ENCODE results near the gene NPPA. TPM values are rescaled to one million over a fixed set of nuclear protein-coding genes. Genes with fewer than 3 reads are reported as not detected.

Gene NPPA
- total and polyA plus RNA-seq, 9 of the 15 experiments (the other 6 are each of a cell fraction or from before 2014, with no cell fraction given), result not detected

DNA sequence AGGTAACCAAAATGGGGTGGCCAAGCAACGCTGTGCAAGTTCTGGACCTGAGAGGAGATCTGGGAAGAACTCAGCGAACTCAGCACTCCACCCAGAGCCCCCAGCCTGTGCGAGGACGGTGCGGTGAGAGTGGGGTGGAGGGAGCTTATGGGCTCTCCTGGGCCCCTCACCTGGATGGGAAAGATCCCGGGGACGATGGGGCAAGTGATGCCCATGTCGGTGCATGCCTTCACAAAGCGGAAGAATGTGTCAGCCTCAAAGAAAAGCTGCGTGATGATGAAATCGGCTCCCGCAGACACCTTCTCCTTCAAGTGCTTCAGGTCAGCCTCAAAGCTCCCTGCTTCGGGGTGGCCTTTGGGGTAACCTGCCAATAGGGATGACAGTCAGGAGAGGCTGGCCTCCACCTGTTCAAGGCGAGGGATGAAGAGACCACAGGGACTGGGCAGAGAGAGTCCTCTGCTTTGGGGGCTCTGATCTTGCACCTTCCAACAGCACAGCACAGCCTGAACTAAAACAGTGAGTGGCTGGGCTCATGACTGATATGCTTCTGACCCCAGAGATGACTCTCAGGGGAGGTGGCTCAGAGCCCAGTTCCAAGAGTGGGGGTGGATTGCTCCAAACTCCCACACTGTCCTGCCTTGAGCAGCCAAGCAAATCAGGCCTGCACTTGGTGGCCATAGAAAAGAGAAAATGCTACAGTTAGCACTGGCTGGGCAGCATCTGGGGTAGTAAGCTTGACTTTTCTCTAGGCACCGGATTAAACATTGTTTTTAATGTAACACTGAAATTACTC lies 51.4 kb downstream of the NPPA start (continued):
- TF ChIP-seq ILF3 (IDR thresholded peaks at IDR 0.05; ENCODE audit: borderline replicate concordance), result no peak
- TF ChIP-seq, protein P1, sequence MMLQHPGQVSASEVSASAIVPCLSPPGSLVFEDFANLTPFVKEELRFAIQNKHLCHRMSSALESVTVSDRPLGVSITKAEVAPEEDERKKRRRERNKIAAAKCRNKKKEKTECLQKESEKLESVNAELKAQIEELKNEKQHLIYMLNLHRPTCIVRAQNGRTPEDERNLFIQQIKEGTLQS (IDR thresholded peaks at IDR 0.05), result no peak
- TF ChIP-seq, protein P1 (CRISPR knock-in tag; conservative IDR thresholded peaks at IDR 0.05), result 0 out of 2 replicates have a peak, but pooled peaks have one; percentile 27
- no peak for TF ChIP-seq PPARD (CRISPR knock-in tag; IDR thresholded peaks at IDR 0.05)
- TF ChIP-seq MXI1 (IDR thresholded peaks at IDR 0.05; ENCODE audit: low read depth, low read length), result no peak
- TF ChIP-seq RBBP5 (IDR thresholded peaks at IDR 0.05; ENCODE audit: borderline replicate concordance, insufficient read depth, low read length, poor library complexity, severe bottlenecking), result no peak
- no peak for TF ChIP-seq BHLHE40 (IDR thresholded peaks at IDR 0.05; ENCODE audit: low read length)
- TF ChIP-seq, protein P2, sequence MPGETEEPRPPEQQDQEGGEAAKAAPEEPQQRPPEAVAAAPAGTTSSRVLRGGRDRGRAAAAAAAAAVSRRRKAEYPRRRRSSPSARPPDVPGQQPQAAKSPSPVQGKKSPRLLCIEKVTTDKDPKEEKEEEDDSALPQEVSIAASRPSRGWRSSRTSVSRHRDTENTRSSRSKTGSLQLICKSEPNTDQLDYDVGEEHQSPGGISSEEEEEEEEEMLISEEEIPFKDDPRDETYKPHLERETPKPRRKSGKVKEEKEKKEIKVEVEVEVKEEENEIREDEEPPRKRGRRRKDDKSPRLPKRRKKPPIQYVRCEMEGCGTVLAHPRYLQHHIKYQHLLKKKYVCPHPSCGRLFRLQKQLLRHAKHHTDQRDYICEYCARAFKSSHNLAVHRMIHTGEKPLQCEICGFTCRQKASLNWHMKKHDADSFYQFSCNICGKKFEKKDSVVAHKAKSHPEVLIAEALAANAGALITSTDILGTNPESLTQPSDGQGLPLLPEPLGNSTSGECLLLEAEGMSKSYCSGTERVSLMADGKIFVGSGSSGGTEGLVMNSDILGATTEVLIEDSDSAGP (CRISPR knock-in tag; IDR thresholded peaks at IDR 0.05), result no peak
- TF ChIP-seq ZSCAN29 (IDR thresholded peaks at IDR 0.05), result 0 out of 2 replicates have a peak, but pooled peaks have one; percentile 29
- TF ChIP-seq RAD51 (IDR thresholded peaks at IDR 0.05; ENCODE audit: borderline replicate concordance, low read depth), result no peak; the same call in 1 of the 2 replicates
- TF ChIP-seq NCOA2 (IDR thresholded peaks at IDR 0.05; ENCODE audit: partially characterized antibody in 2 of 2), result no peak
- TF ChIP-seq POLR3G (IDR thresholded peaks at IDR 0.05; ENCODE audit: extremely low read depth, insufficient read length, insufficient replicate concordance), result no peak
- TF ChIP-seq TSC22D4 (tag; IDR thresholded peaks at IDR 0.05), result no peak
- TF ChIP-seq BDP1 (IDR thresholded peaks at IDR 0.05; ENCODE audit: insufficient read depth, insufficient read length), result no peak
- TF ChIP-seq, protein P3, sequence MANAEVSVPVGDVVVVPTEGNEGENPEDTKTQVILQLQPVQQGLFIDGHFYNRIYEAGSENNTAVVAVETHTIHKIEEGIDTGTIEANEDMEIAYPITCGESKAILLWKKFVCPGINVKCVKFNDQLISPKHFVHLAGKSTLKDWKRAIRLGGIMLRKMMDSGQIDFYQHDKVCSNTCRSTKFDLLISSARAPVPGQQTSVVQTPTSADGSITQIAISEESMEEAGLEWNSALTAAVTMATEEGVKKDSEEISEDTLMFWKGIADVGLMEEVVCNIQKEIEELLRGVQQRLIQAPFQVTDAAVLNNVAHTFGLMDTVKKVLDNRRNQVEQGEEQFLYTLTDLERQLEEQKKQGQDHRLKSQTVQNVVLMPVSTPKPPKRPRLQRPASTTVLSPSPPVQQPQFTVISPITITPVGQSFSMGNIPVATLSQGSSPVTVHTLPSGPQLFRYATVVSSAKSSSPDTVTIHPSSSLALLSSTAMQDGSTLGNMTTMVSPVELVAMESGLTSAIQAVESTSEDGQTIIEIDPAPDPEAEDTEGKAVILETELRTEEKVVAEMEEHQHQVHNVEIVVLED (CRISPR knock-in tag; IDR thresholded peaks at IDR 0.05), result peak; percentile 42; the same call in 1 of the 2 replicates
- no peak for TF ChIP-seq FOXK2 (conservative IDR thresholded peaks at IDR 0.05 in 1 of 2, IDR thresholded peaks at IDR 0.05 in 1 of 2; ENCODE audit: low read depth in 2 of 2)
- TF ChIP-seq HOXB6 (CRISPR knock-in tag; IDR thresholded peaks at IDR 0.05; ENCODE audit: borderline replicate concordance), result no peak
- no peak for TF ChIP-seq SAP30 (IDR thresholded peaks at IDR 0.05; ENCODE audit: borderline replicate concordance, insufficient read depth, low read depth, low read length, poor library complexity, severe bottlenecking)
- TF ChIP-seq, protein P4, sequence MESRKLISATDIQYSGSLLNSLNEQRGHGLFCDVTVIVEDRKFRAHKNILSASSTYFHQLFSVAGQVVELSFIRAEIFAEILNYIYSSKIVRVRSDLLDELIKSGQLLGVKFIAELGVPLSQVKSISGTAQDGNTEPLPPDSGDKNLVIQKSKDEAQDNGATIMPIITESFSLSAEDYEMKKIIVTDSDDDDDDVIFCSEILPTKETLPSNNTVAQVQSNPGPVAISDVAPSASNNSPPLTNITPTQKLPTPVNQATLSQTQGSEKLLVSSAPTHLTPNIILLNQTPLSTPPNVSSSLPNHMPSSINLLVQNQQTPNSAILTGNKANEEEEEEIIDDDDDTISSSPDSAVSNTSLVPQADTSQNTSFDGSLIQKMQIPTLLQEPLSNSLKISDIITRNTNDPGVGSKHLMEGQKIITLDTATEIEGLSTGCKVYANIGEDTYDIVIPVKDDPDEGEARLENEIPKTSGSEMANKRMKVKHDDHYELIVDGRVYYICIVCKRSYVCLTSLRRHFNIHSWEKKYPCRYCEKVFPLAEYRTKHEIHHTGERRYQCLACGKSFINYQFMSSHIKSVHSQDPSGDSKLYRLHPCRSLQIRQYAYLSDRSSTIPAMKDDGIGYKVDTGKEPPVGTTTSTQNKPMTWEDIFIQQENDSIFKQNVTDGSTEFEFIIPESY (CRISPR knock-in tag; IDR thresholded peaks at IDR 0.05), result no peak
- no peak for TF ChIP-seq HDGF (IDR thresholded peaks at IDR 0.05)

Data from K562 (cell line).